Measurements from ENCODE around the gene SLC38A8. TPM values are rescaled to one million over a fixed set of nuclear protein-coding genes. Genes with fewer than 3 reads are reported as not detected.

Gene SLC38A8
- total and polyA plus RNA-seq, 7 experiments from 2014 or later, result not detected

DNA sequence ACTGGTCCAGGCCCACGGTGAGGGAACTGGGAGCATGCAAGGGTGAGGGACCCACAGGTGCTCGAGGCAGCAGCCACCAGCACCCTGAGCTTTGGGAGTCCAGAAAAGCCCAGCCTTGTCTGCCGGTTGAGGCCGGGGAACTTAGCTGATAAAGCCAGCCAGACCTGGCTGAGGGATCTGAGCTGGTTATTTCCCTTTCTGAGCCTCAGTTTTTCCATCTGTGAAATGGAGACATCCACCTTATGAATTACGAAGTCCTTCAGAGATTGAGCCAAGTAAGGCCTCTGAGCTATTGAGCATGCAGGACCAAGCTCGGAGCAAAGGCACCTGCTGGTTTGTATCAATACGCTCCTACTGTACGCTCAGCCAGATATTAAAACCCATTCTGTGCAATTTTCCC lies 60.8 kb downstream of the SLC38A8 start:
- Mint-ChIP-seq H3K36me3 (no peaks in the 10 kb centered on the region), H3K4me1 (no peaks in the 10 kb centered on the region), H3K27ac (no peak overlapping the region), H3K4me3 (no peak overlapping the region), H3K27me3 (peaks cover 0 to 8% (median 0%) of the 10 kb centered on the region in 5 donors), H3K9me3 (peaks cover 0 to 15% (median 9%) of the 10 kb centered on the region in 11 donors)
- no peaks in the 10 kb centered on the region for H3K36me3 ChIP-seq (ENCODE audit: control insufficient read depth in 2 of 3, insufficient read depth in 3 of 3, low read length in 3 of 3)
- intact Hi-C loops (cut with micrococcal nuclease), result no loop called here
- H3K4me3 ChIP-seq (ENCODE audit: low read length), result no peak overlapping the region
- no peak overlapping the region for H3K27ac ChIP-seq (ENCODE audit: low read depth, low read length)
- H3K4me1 ChIP-seq (ENCODE audit: control insufficient read depth in 2 of 2, insufficient read depth in 2 of 2, low read length in 2 of 2), result no peaks in the 10 kb centered on the region
- ChIA-PET CTCF (interaction anchor here (0.6 kb wide), 1 partner anchor 159 kb away, joined by 3 read pairs; no protein-coding TSS in a partner anchor), POLR2A (no interaction called here)
- no peak for ATAC-seq
- no peaks in the 10 kb centered on the region for H3K27me3 ChIP-seq (ENCODE audit: control insufficient read depth in 2 of 2, insufficient read depth in 2 of 2, low read length in 2 of 2)
- DNase-seq, result no peak
- H3K9me3 ChIP-seq (ENCODE audit: control insufficient read depth in 2 of 3, low read length in 3 of 3), result peaks cover 0 to 13% (median 0%) of the 10 kb centered on the region in 3 experiments

DNA sequence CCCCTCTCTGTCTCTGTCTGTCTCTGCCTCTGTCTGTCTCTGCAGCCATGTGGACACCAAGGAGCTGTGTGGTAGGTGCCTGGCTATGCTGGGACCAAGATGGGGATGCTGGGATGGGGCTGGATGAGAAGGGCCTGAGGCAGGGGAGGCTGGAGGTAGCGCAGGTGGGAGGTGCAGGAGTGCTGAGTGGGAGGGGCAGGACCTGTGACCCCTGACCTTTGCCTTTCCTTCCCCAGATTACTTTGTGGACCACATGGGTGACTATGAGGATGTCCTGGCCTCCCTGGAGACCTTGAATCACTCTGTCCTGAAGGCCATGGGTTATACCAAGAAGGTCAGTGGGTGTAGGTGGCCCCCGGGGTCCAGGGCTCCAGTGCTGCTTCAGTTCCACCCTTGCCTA lies 61.8 kb downstream of the SLC38A8 start:
- CTCF ChIA-PET, result no interaction called here

DNA sequence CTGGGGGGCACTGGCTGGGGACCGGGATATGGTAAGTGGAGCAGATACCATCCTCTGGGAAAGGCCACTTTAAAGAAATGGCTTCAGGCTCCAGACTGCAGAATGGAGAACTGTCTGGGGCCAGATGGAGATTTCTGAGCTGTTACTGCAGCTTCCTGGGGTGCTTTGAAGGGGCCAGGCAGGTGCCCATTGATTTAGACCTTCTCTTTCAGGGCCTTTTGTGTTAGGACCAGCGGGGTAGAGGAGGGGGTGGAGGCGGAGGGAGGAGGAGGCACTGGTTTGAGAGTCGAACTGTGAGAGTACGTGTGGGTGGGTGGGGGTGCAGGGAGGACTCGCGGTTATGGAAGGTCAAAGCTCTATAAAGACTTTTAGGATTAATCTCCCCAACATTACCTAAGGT lies 63.2 kb downstream of the SLC38A8 start:
- intact Hi-C loops (cut with micrococcal nuclease), result no loop called here
- POLR2A ChIA-PET, result no interaction called here
- Histone ChIP-seq H3K27ac (ENCODE audit: low read depth, low read length) (no peak overlapping the region), H3K4me1 (ENCODE audit: control insufficient read depth in 2 of 2, insufficient read depth in 2 of 2, low read length in 2 of 2) (no peaks in the 10 kb centered on the region), H3K4me3 (ENCODE audit: low read length) (no peak overlapping the region), H3K27me3 (ENCODE audit: control insufficient read depth in 2 of 2, insufficient read depth in 2 of 2, low read length in 2 of 2) (no peaks in the 10 kb centered on the region), H3K36me3 (ENCODE audit: control insufficient read depth in 2 of 3, insufficient read depth in 3 of 3, low read length in 3 of 3) (no peaks in the 10 kb centered on the region), H3K9me3 (ENCODE audit: control insufficient read depth in 2 of 3, low read length in 3 of 3) (peaks cover 0 to 13% (median 0%) of the 10 kb centered on the region in 3 experiments)
- Mint-ChIP-seq H3K36me3 (no peaks in the 10 kb centered on the region), H3K27me3 (peaks cover 0 to 8% (median 3%) of the 10 kb centered on the region in 5 donors), H3K9me3 (peaks cover 0 to 15% (median 9%) of the 10 kb centered on the region in 11 donors), H3K4me3 (no peak overlapping the region), H3K4me1 (no peaks in the 10 kb centered on the region), H3K27ac (no peak overlapping the region)
- CTCF ChIA-PET, result no interaction called here
- DNase-seq, result no peak
- no peak for ATAC-seq

More for the DNA sequence above, 61.8 kb downstream of the SLC38A8 start:
- Histone ChIP-seq H3K9me3 (ENCODE audit: control insufficient read depth in 2 of 3, low read length in 3 of 3) (peaks cover 0 to 13% (median 0%) of the 10 kb centered on the region in 3 experiments), H3K4me1 (ENCODE audit: control insufficient read depth in 2 of 2, insufficient read depth in 2 of 2, low read length in 2 of 2) (no peaks in the 10 kb centered on the region), H3K27me3 (ENCODE audit: control insufficient read depth in 2 of 2, insufficient read depth in 2 of 2, low read length in 2 of 2) (no peaks in the 10 kb centered on the region), H3K27ac (ENCODE audit: low read depth, low read length) (no peak overlapping the region), H3K4me3 (ENCODE audit: low read length) (no peak overlapping the region), H3K36me3 (ENCODE audit: control insufficient read depth in 2 of 3, insufficient read depth in 3 of 3, low read length in 3 of 3) (no peaks in the 10 kb centered on the region)
- H3K4me1 Mint-ChIP-seq, result no peaks in the 10 kb centered on the region
- H3K36me3 Mint-ChIP-seq, result no peaks in the 10 kb centered on the region
- peaks cover 0 to 7% (median 0%) of the 10 kb centered on the region in 5 donors for H3K27me3 Mint-ChIP-seq
- ATAC-seq (no peak), DNase-seq (no peak)
- POLR2A ChIA-PET, result no interaction called here
- no peak overlapping the region for H3K4me3 Mint-ChIP-seq
- H3K9me3 Mint-ChIP-seq, result peaks cover 0 to 15% (median 9%) of the 10 kb centered on the region in 11 donors
- no peak overlapping the region for H3K27ac Mint-ChIP-seq
- intact Hi-C loops (cut with micrococcal nuclease), result no loop called here

DNA sequence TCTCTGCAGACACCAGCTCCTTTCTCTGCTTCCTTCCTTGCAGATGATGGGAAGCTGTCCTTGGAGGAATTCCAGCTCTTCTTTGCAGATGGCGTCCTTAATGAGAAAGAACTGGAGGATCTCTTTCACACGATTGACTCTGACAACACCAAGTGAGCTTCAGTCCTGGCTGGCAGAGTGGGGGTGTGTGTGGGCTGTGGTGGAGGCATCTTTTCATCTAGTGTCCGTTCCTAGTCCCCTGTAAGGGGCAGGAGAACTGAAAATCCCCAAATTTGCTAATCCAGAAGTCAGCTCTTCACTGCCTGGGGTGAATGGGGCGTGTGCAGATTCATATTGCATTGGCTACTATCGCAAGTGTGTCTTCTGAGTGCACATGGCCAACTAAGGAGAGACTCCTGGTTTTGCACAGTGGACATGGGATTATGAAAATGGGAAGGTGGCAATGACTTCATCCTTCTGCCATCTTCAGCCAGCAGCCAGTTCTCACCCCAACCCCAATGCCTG lies 64.1 kb downstream of the SLC38A8 start:
- DNase-seq (no peak), ATAC-seq (no peak)
- ChIA-PET POLR2A (no interaction called here), CTCF (no interaction called here)
- intact Hi-C loops (cut with micrococcal nuclease), result no loop called here
- no peaks in the 10 kb centered on the region for H3K36me3 Mint-ChIP-seq
- Histone ChIP-seq H3K36me3 (ENCODE audit: control insufficient read depth in 2 of 3, insufficient read depth in 3 of 3, low read length in 3 of 3) (no peaks in the 10 kb centered on the region), H3K4me3 (ENCODE audit: low read length) (no peak overlapping the region), H3K27me3 (ENCODE audit: control insufficient read depth in 2 of 2, insufficient read depth in 2 of 2, low read length in 2 of 2) (no peaks in the 10 kb centered on the region), H3K9me3 (ENCODE audit: control insufficient read depth in 2 of 3, low read length in 3 of 3) (peaks cover 0 to 13% (median 0%) of the 10 kb centered on the region in 3 experiments), H3K27ac (ENCODE audit: low read depth, low read length) (no peak overlapping the region), H3K4me1 (ENCODE audit: control insufficient read depth in 2 of 2, insufficient read depth in 2 of 2, low read length in 2 of 2) (no peaks in the 10 kb centered on the region)
- H3K4me3 Mint-ChIP-seq, result no peak overlapping the region
- H3K4me1 Mint-ChIP-seq, result no peaks in the 10 kb centered on the region
- peaks cover 0 to 12% (median 5%) of the 10 kb centered on the region in 5 donors for H3K27me3 Mint-ChIP-seq
- H3K27ac Mint-ChIP-seq, result no peak overlapping the region
- peaks cover 0 to 15% (median 9%) of the 10 kb centered on the region in 11 donors for H3K9me3 Mint-ChIP-seq

GRCh38 chr16:83977056-83977815 lies 65.4 kb downstream of the SLC38A8 start:
- intact Hi-C loops (cut with micrococcal nuclease), result no loop called here
- Mint-ChIP-seq H3K27ac (no peak overlapping the region), H3K36me3 (no peaks in the 10 kb centered on the region), H3K27me3 (peaks cover 0 to 16% (median 5%) of the 10 kb centered on the region in 5 donors), H3K4me3 (no peak overlapping the region), H3K9me3 (peaks cover 0 to 15% (median 9%) of the 10 kb centered on the region in 11 donors), H3K4me1 (no peaks in the 10 kb centered on the region)
- ATAC-seq, result no peak
- Histone ChIP-seq H3K27me3 (ENCODE audit: control insufficient read depth in 2 of 2, insufficient read depth in 2 of 2, low read length in 2 of 2) (no peaks in the 10 kb centered on the region), H3K9me3 (ENCODE audit: control insufficient read depth in 2 of 3, low read length in 3 of 3) (peaks cover 0 to 13% (median 0%) of the 10 kb centered on the region in 3 experiments), H3K4me3 (ENCODE audit: low read length) (no peak overlapping the region), H3K27ac (ENCODE audit: low read depth, low read length) (no peak overlapping the region), H3K4me1 (ENCODE audit: control insufficient read depth in 2 of 2, insufficient read depth in 2 of 2, low read length in 2 of 2) (no peaks in the 10 kb centered on the region), H3K36me3 (ENCODE audit: control insufficient read depth in 2 of 3, insufficient read depth in 3 of 3, low read length in 3 of 3) (no peaks in the 10 kb centered on the region)
- POLR2A ChIA-PET, result no interaction called here
- CTCF ChIA-PET, result no interaction called here
- DNase-seq, result no peak

DNA sequence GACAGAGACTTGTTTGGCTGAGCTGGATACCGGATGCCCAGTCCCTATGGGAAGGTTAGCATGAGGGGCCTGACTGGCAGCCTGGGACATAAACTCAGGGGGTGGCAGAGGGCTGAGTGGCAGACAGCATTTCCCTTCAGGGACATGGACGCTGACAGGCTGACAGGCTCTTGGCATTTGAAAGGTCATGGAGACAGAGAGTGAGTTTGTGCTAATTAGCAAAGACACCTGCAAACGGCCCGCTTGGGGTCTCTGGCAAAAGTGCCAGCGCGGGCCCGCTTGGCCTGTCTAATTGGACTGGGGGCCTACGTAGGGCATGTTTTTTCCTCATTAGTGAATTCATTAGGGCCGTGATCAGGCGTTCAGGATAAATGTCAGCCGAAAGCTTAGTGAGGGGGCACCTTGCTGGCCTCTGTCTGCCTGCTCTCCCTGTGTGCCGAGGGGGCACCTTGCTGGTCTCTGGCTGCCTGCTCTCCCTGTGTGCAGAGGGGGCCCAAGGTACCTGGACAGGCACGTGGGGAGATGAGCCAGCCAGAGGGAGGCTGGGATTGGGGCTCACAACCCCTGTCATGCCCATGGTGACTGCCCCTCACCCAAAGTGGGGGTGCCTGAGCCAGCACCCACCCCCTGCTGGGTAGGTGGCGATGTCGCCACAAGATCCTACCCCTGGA lies 66.9 kb downstream of the SLC38A8 start:
- no peak for DNase-seq
- no peaks in the 10 kb centered on the region for H3K36me3 Mint-ChIP-seq
- no peaks in the 10 kb centered on the region for H3K4me1 Mint-ChIP-seq
- Histone ChIP-seq H3K4me1 (ENCODE audit: control insufficient read depth in 2 of 2, insufficient read depth in 2 of 2, low read length in 2 of 2) (no peaks in the 10 kb centered on the region), H3K9me3 (ENCODE audit: control insufficient read depth in 2 of 3, low read length in 3 of 3) (peaks cover 0 to 13% (median 0%) of the 10 kb centered on the region in 3 experiments), H3K27ac (ENCODE audit: low read depth, low read length) (no peak overlapping the region), H3K4me3 (ENCODE audit: low read length) (no peak overlapping the region), H3K36me3 (ENCODE audit: control insufficient read depth in 2 of 3, insufficient read depth in 3 of 3, low read length in 3 of 3) (no peaks in the 10 kb centered on the region), H3K27me3 (ENCODE audit: control insufficient read depth in 2 of 2, insufficient read depth in 2 of 2, low read length in 2 of 2) (no peaks in the 10 kb centered on the region)
- H3K4me3 Mint-ChIP-seq, result no peak overlapping the region
- intact Hi-C loops (cut with micrococcal nuclease), result no loop called here
- peaks cover 0 to 15% (median 9%) of the 10 kb centered on the region in 11 donors for H3K9me3 Mint-ChIP-seq
- no peak for ATAC-seq
- H3K27me3 Mint-ChIP-seq, result peaks cover 0 to 21% (median 9%) of the 10 kb centered on the region in 5 donors
- CTCF ChIA-PET, result no interaction called here
- POLR2A ChIA-PET, result no interaction called here
- H3K27ac Mint-ChIP-seq, result no peak overlapping the region

Measured in naive thymus-derived CD4-positive, alpha-beta T cell (primary cell).